Transverse colon (tissue), 4 donors: ENCODE results near the gene CCDC60. TPM values are rescaled to one million over a fixed set of nuclear protein-coding genes. Genes with fewer than 3 reads are reported as not detected.
A peak's percentile ranks its signal among the peaks of the same experiment; 100 is the strongest.

ENCODE experiments used
- DNase-seq: peaks from one replicate; pipeline ENCODE4 v3.0.0-alpha.2; 2019
- H3K27ac ChIP-seq, 4 donors: fragments of 200-600 bp; sonication (generic); 2 replicates each; pipeline ENCODE4 v1.5.1; 2016 to 2018; ENCODE audit warnings: inconsistent platforms in 4 of 4
- H3K27me3 ChIP-seq: fragments of 200-600 bp; sonication (generic); 2 replicates; pipeline ENCODE4 v1.5.1; 2017; ENCODE audit warnings: inconsistent platforms
- H3K36me3 ChIP-seq, 4 donors: fragments of 200-600 bp; sonication (generic); 2 replicates each; pipeline ENCODE4 v1.5.1; 2017 to 2019; ENCODE audit warnings: inconsistent platforms in 4 of 4
- H3K4me1 ChIP-seq, 4 donors: fragments of 200-600 bp; sonication (generic); 2 replicates each; pipeline ENCODE4 v1.5.1; 2017 to 2020; ENCODE audit warnings: inconsistent platforms in 4 of 4
- H3K4me3 ChIP-seq, 4 donors: fragments of 200-600 bp; sonication (generic); 1 replicate in 1 of 4; 2 replicates in 3 of 4; pipeline versions ENCODE4 v1.5.1 to v1.6.1; 2017 to 2019; ENCODE audit warnings: inconsistent platforms in 4 of 4
- H3K9me3 ChIP-seq, 2 donors: fragments of 200-600 bp; sonication (generic); 2 replicates each; pipeline ENCODE4 v1.5.1; 2017 to 2019; ENCODE audit warnings: inconsistent platforms in 2 of 2
- CTCF ChIP-seq, 5 experiments: fragments of 200-600 bp in 3 of 5; fragments of 450-650 bp in 2 of 5; sonication (generic) in 3 of 5; IDR thresholded peaks; 1 replicate in 2 of 5; 2 replicates in 3 of 5; pipeline ENCODE4 v1.5.1; 2016 to 2017; ENCODE audit warnings: antibody characterized with exemption in 5 of 5, inconsistent platforms in 3 of 5, mild to moderate bottlenecking in 2 of 5, moderate library complexity in 1 of 5
- EP300 ChIP-seq: sonication (generic); formaldehyde crosslinking; IDR thresholded peaks from one replicate; pipeline ENCODE4 v1.6.1; 2017; ENCODE audit warnings: antibody characterized with exemption, low read depth
- POLR2A ChIP-seq: fragments of 450-650 bp; IDR thresholded peaks from one replicate; pipeline ENCODE4 v1.6.1; 2016; ENCODE audit warnings: antibody characterized with exemption, mild to moderate bottlenecking, moderate library complexity
- POLR2AphosphoS5 ChIP-seq, 3 donors: sonication (generic); formaldehyde crosslinking; IDR thresholded peaks; one replicate each; pipeline ENCODE4 v1.6.1; 2016; ENCODE audit warnings: antibody characterized with exemption in 3 of 3
- WGBS, 2 donors: methylation state at CpG; one replicate each; pipeline ENCODE4 v1.1.5; 2018; ENCODE audit warnings: low coverage in 1 of 2; 5-methylcytosine and 5-hydroxymethylcytosine counted together
- in situ Hi-C, 4 donors: fragments of 200-750 bp; cut with MboI; loops; one replicate each; pipeline versions ENCODE4 v1.15.0 to v1.15.1; 2017; ENCODE audit warnings: low sequenced_read_pairs in 3 of 4, low pct_ligation_motif_present in 1 of 4, low pct_unique_long_range_greater_than_20kb in 1 of 4
- intact Hi-C: fragments of 100-400 bp; cut with DNase I; formaldehyde crosslinking; loops from one replicate; pipeline ENCODE4 v1.15.1; 2023; ENCODE audit warnings: low total_unique reads
- total RNA-seq, 4 donors: library from RNA; depleted of rRNA; stranded (reverse); fragments of >200 nt; gene quantifications; one replicate each; pipeline ENCODE4 v1.1.0, GENCODE V29; 2016

CCDC60 gene
- total RNA-seq, 4 donors from 2014 or later = 0.68 to 2.6 (median 2.4) TPM; not detected in 1

DNA sequence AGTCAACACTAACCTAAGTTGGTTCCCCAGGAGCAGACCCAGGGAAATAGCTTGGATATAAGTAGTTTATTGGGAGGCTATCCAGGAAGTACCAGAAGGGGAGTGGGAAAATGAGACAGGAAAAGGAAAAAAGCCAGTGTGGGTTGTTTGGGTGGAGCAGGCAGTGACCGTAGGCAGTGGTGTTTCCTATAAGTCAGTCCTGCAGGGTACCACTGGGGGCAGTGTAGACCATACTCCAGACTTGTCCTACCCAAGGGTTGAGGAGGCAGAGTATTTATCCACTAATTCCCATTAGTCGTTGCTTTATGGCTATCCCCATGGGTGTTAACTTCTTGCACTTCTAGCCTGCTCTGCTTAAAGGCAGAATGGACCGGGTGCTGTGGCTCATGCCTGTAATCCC lies 6.4 kb upstream of the CCDC60 start:
- H3K4me1 ChIP-seq = no peaks in the 10 kb centered on the region
- peak overlapping the region in 2 of 4 donors; percentile 73 to 76 for H3K27ac ChIP-seq
- 22 to 42% methylated on average over 1 to 3 of the region's 3 CpGs for WGBS, 2 donors
- no peaks in the 10 kb centered on the region for H3K36me3 ChIP-seq
- H3K9me3 ChIP-seq = no peaks in the 10 kb centered on the region
- intact Hi-C loops = loop anchor here (10.0 kb wide), 1 partner anchor 123 kb away; no protein-coding TSS in a partner anchor
- no peak overlapping the region for H3K4me3 ChIP-seq
- no peaks in the 10 kb centered on the region for H3K27me3 ChIP-seq
- TF ChIP-seq CTCF (IDR thresholded peaks at IDR 0.05) (peak in 3 of 5 experiments; percentile 18 to 35 (median 22)), POLR2A (no peak)
- in situ Hi-C loops = no loop called here
- peak; percentile 8 for DNase-seq

- Histone ChIP-seq H3K9me3 (no peaks in the 10 kb centered on the region), H3K36me3 (no peaks in the 10 kb centered on the region), H3K27ac (no peak overlapping the region), H3K27me3 (no peaks in the 10 kb centered on the region), H3K4me3 (no peak overlapping the region), H3K4me1 (peaks cover 0 to 5% (median 0%) of the 10 kb centered on the region in 4 donors)
- in situ Hi-C loops = no loop called here
- TF ChIP-seq CTCF (IDR thresholded peaks at IDR 0.05) = no peak
- no peak for TF ChIP-seq POLR2A
- no peak for TF ChIP-seq POLR2AphosphoS5 (IDR thresholded peaks at IDR 0.05)
- TF ChIP-seq EP300 = no peak
- intact Hi-C loops = no loop called here
- 50 to 58% methylated on average over 11 of the region's 11 CpGs for WGBS, 2 donors
- no peak for DNase-seq
These were observed 4.2 kb downstream of the CCDC60 start for GRCh38 chr12:119338593-119339363.

DNA sequence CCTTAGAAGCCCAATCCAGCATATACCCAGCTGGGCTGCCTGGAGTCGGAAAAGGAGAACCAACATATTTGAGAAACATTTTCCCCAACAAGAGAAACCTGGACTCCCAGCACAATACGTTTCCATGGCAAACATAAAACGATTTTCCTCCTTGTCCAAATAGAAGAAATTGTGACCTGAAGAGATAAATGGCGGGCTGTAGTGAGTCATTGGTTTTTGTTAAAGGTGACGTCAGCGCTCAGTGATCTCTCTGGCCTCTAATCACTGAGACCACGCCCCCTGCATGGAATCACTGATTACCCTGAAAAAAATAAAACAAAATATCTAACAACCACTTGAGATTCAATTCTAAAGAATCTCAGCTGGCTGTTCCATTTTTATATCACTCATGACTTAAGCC lies 6.0 kb downstream of the CCDC60 start:
- no peaks in the 10 kb centered on the region for H3K27me3 ChIP-seq
- no peaks in the 10 kb centered on the region for H3K9me3 ChIP-seq
- no peak overlapping the region for H3K27ac ChIP-seq
- H3K4me1 ChIP-seq = no peaks in the 10 kb centered on the region
- DNase-seq = no peak
- no peak for TF ChIP-seq CTCF (IDR thresholded peaks at IDR 0.05)
- TF ChIP-seq POLR2A = no peak
- TF ChIP-seq EP300 = no peak
- no peak for TF ChIP-seq POLR2AphosphoS5 (IDR thresholded peaks at IDR 0.05)
- intact Hi-C loops = no loop called here
- WGBS, 2 donors = 66 to 76% methylated on average over 6 to 7 of the region's 7 CpGs
- H3K4me3 ChIP-seq = no peak overlapping the region
- in situ Hi-C loops = no loop called here
- H3K36me3 ChIP-seq = no peaks in the 10 kb centered on the region

- H3K9me3 ChIP-seq = no peaks in the 10 kb centered on the region
- H3K36me3 ChIP-seq = no peaks in the 10 kb centered on the region
- H3K27ac ChIP-seq = no peak overlapping the region
- in situ Hi-C loops = no loop called here
- 71 to 90% methylated on average over 4 to 5 of the region's 5 CpGs for WGBS, 2 donors
- intact Hi-C loops = no loop called here
- DNase-seq = no peak
- H3K27me3 ChIP-seq = no peaks in the 10 kb centered on the region
- no peak overlapping the region for H3K4me3 ChIP-seq
- H3K4me1 ChIP-seq = no peaks in the 10 kb centered on the region
- TF ChIP-seq CTCF (IDR thresholded peaks at IDR 0.05) (no peak), POLR2A (no peak), POLR2AphosphoS5 (IDR thresholded peaks at IDR 0.05) (no peak), EP300 (no peak)
These were observed 6.5 kb downstream of the CCDC60 start for GRCh38 chr12:119341020-119341419.
